GM23248 (cell line): ENCODE results near the gene HCST. TPM values are rescaled to one million over a fixed set of nuclear protein-coding genes. Genes with fewer than 3 reads are reported as not detected.

Source experiments
- DNase-seq: peaks from one replicate; pipeline ENCODE4 v3.0.0-alpha.2; 2015
- H2AFZ ChIP-seq: fragments of 200-600 bp; sonication (generic); 2 replicates; pipeline ENCODE4 v1.6.1; 2016; ENCODE audit warnings: antibody characterized with exemption
- H3F3A ChIP-seq: fragments of 200-600 bp; sonication (generic); 2 replicates; pipeline ENCODE4 v1.6.1; 2016; ENCODE audit warnings: mild to moderate bottlenecking, antibody characterized with exemption, mixed run types; ENCODE audit not compliant: insufficient read depth
- H3K27ac ChIP-seq: fragments of 200-600 bp; sonication (generic); 2 replicates; pipeline ENCODE4 v1.5.1; 2016; ENCODE audit warnings: mild to moderate bottlenecking
- H3K27me3 ChIP-seq: fragments of 200-600 bp; sonication (generic); replicated peaks from 2 replicates; pipeline ENCODE4 v1.6.1; 2016; ENCODE audit warnings: mild to moderate bottlenecking; ENCODE audit not compliant: insufficient read depth
- H3K36me3 ChIP-seq: fragments of 200-600 bp; sonication (generic); 2 replicates; pipeline ENCODE4 v1.6.1; 2016; ENCODE audit warnings: low read depth, mild to moderate bottlenecking
- H3K4me1 ChIP-seq: fragments of 200-600 bp; sonication (generic); 2 replicates; pipeline ENCODE4 v1.6.1; 2016; ENCODE audit warnings: mild to moderate bottlenecking; ENCODE audit not compliant: insufficient read depth
- H3K4me2 ChIP-seq: fragments of 200-600 bp; sonication (generic); one replicate; pipeline ENCODE4 v1.6.1; 2016; ENCODE audit warnings: mild to moderate bottlenecking; ENCODE audit not compliant: unreplicated experiment
- H3K4me3 ChIP-seq: fragments of 200-600 bp; sonication (generic); 2 replicates; pipeline ENCODE4 v1.5.1; 2016; ENCODE audit warnings: mild to moderate bottlenecking
- H3K79me2 ChIP-seq: fragments of 200-600 bp; sonication (generic); 2 replicates; pipeline ENCODE4 v1.6.1; 2016; ENCODE audit warnings: mild to moderate bottlenecking; ENCODE audit not compliant: insufficient read depth
- H3K9ac ChIP-seq: fragments of 200-600 bp; sonication (generic); 2 replicates; pipeline ENCODE4 v1.6.1; 2016; ENCODE audit warnings: mild to moderate bottlenecking
- H3K9me2 ChIP-seq: fragments of 200-600 bp; sonication (generic); 2 replicates; pipeline ENCODE4 v1.6.1; 2016; ENCODE audit warnings: mixed run types, mild to moderate bottlenecking, moderate library complexity; ENCODE audit not compliant: insufficient read depth
- H3K9me3 ChIP-seq: fragments of 200-600 bp; sonication (generic); one replicate; pipeline ENCODE4 v1.6.1; 2017; ENCODE audit warnings: low read depth
- H4K20me1 ChIP-seq: fragments of 200-600 bp; sonication (generic); 2 replicates; pipeline ENCODE4 v1.6.0; 2016; ENCODE audit not compliant: insufficient read depth
- EZH2 ChIP-seq: fragments of 200-600 bp; sonication (generic); IDR thresholded peaks from 2 replicates; pipeline ENCODE4 v1.6.1; 2018; ENCODE audit warnings: antibody characterized with exemption, mild to moderate bottlenecking; ENCODE audit not compliant: insufficient read depth, poor library complexity, severe bottlenecking
- EZH2phosphoT487 ChIP-seq: fragments of 200-600 bp; sonication (generic); IDR thresholded peaks from 2 replicates; pipeline ENCODE4 v1.6.1; 2018; ENCODE audit warnings: antibody characterized with exemption, moderate library complexity, mild to moderate bottlenecking, low read depth; ENCODE audit not compliant: insufficient read depth
- WGBS, 2 experiments: methylation state at CpG; one replicate each; pipeline ENCODE4 v1.1.6; 2015 to 2017; ENCODE audit warnings: low lambda C conversion rate in 2 of 2, low coverage in 1 of 2; ENCODE audit errors: missing lambda C conversion rate in 2 of 2; 5-methylcytosine and 5-hydroxymethylcytosine counted together
- in situ Hi-C: fragments of 300-500 bp; cut with MboI; formaldehyde crosslinking; loops from 2 replicates; pipeline ENCODE4 v1.15.0; 2020
- polyA plus RNA-seq: library from polyadenylated mRNA; unstranded; fragments of >200 nt; fragmentation: Nextera tagmentation; extraction: Ambion mirVana; gene quantifications from 2 replicates; pipeline ENCODE4 v1.2.1, GENCODE V29; 2016
- total RNA-seq: library from RNA; depleted of rRNA; stranded (reverse); fragments of >200 nt; shearing (Covaris generic); gene quantifications from 2 replicates; pipeline ENCODE4 v1.2.3, GENCODE V29; 2014

HCST gene
- total and polyA plus RNA-seq, 2 experiments from 2014 or later, result 11.3 TPM; not detected in 1

DNA sequence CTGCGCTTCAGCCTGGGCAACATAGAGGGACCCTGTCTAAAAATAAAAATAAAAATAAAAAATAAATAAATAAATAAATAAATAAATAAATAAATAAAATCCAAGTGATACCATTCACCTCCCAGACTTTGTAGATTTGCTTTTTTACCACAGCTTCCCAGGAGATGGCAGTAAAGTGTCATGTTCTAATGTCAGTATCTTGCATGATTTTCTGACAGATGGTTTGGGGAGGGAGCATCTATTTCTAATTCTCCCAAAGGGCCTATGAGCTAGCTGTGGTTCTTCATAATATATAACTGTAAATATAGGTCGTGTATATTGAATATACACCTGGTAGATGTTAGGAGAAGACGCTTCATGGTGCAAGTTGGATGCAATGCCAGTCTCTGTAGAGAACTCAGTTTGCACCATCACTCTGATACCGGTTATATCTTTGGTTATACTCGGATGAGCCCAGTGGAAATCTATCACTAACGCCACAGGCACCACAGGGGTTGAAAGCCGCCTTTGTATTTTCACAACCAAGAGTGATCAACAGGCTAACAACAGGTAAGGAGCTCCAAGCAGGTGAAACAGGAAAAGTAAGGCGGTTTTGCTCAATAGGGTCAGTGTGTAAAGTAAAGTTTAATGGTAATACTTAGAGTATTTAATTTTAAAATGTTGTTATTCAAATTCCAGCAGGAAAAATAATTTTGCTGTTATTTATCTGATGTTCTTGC lies 20.1 kb upstream of the HCST start:
- no peak overlapping the region for H2AFZ ChIP-seq
- no peaks in the 10 kb centered on the region for H4K20me1 ChIP-seq
- in situ Hi-C loops, result loop anchor here (5.0 kb wide), 1 partner anchor 50 kb away; no protein-coding TSS in a partner anchor
- TF ChIP-seq EZH2phosphoT487 (no peak), EZH2 (no peak)
- H3K9me3 ChIP-seq, result no peaks in the 10 kb centered on the region
- H3K36me3 ChIP-seq, result no peaks in the 10 kb centered on the region; the same call in 1 of the 2 replicates
- H3K9ac ChIP-seq, result no peak overlapping the region
- H3K4me3 ChIP-seq, result no peak overlapping the region
- H3K4me1 ChIP-seq, result peaks cover 4% of the 10 kb centered on the region; the same call in 1 of the 2 replicates
- no peaks in the 10 kb centered on the region for H3K9me2 ChIP-seq
- no peak overlapping the region for H3K27ac ChIP-seq
- H3K79me2 ChIP-seq, result no peaks in the 10 kb centered on the region
- DNase-seq, result peak; percentile 78
- H3F3A ChIP-seq, result peaks cover 11% of the 10 kb centered on the region; the same call in 1 of the 2 replicates
- 20 to 21% methylated on average over 8 of the region's 8 CpGs for WGBS, 2 experiments
- no peak overlapping the region for H3K4me2 ChIP-seq
- H3K27me3 ChIP-seq, result no peaks in the 10 kb centered on the region

DNA sequence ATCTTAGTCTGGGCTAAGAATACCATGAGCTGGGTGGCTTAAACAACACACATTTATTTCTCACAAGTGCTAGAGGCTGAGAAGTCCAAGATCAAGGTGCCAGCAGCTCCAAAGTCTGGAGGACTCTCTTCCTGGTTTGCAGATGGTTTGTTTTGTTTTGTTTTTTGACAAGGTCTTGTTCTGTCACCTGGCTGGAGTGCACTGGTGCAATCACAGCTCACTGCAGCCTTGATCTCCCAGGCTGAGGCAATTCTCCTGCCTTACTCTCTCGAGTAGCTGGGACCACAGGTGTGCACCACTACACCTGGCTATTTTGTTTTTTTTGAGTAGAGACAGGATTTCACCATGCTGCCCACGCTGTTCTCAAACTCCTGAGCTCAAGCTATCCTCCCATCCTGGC lies 18.4 kb upstream of the HCST start:
- Histone ChIP-seq H3K36me3 (peaks cover 3% of the 10 kb centered on the region; the same call in 1 of the 2 replicates), H3K9ac (no peak overlapping the region), H3K4me1 (peaks cover 4% of the 10 kb centered on the region; the same call in 1 of the 2 replicates), H3K4me2 (no peak overlapping the region), H3K27ac (no peak overlapping the region), H3K27me3 (no peaks in the 10 kb centered on the region), H3K9me3 (no peaks in the 10 kb centered on the region), H3K4me3 (no peak overlapping the region), H4K20me1 (no peaks in the 10 kb centered on the region), H2AFZ (no peak overlapping the region), H3K79me2 (no peaks in the 10 kb centered on the region), H3F3A (peaks cover 11% of the 10 kb centered on the region; the same call in 1 of the 2 replicates), H3K9me2 (no peaks in the 10 kb centered on the region)
- DNase-seq, result no peak
- in situ Hi-C loops, result loop anchor here (5.0 kb wide), 1 partner anchor 48 kb away; no protein-coding TSS in a partner anchor
- 17 to 42% methylated on average over 2 of the region's 2 CpGs for WGBS, 2 experiments
- TF ChIP-seq EZH2, result no peak
- no peak for TF ChIP-seq EZH2phosphoT487

DNA sequence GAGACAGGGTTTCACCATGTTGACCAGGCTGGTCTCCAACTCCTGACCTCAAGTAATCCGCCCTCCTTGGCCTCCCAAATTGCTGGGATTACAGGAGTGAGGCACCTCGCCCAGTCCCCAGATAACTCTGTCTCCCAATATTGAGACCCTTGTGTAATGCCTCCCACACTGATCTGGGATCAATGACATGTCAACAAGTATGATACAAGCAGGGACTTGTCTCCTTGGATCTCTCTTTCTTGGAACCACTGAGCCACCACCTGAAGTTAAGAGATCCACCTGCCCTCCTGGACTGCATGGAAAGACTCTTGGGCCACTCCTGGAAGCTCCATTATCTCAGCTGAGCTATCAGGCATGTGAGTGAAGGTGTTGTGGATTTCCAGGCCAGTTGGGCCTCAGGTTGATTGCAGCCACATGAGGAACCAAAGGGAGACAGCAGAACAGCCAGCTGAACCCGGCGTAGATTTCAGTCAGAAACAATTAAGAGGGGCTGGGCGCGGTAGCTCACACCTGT lies 17.0 kb upstream of the HCST start:
- H3K27ac ChIP-seq, result no peak overlapping the region
- H2AFZ ChIP-seq, result no peak overlapping the region
- H3K4me3 ChIP-seq, result no peak overlapping the region
- 82 to 88% methylated on average over 6 of the region's 6 CpGs for WGBS, 2 experiments
- H4K20me1 ChIP-seq, result no peaks in the 10 kb centered on the region
- H3F3A ChIP-seq, result peaks cover 11% of the 10 kb centered on the region; the same call in 1 of the 2 replicates
- no peaks in the 10 kb centered on the region for H3K79me2 ChIP-seq
- H3K4me2 ChIP-seq, result no peak overlapping the region
- no peak for DNase-seq
- TF ChIP-seq EZH2, result no peak
- no peak for TF ChIP-seq EZH2phosphoT487
- H3K9me3 ChIP-seq, result no peaks in the 10 kb centered on the region
- H3K9me2 ChIP-seq, result no peaks in the 10 kb centered on the region
- in situ Hi-C loops, result no loop called here
- H3K4me1 ChIP-seq, result no peaks in the 10 kb centered on the region
- H3K36me3 ChIP-seq, result peaks cover 12% of the 10 kb centered on the region
- no peak overlapping the region for H3K9ac ChIP-seq
- H3K27me3 ChIP-seq, result no peaks in the 10 kb centered on the region

DNA sequence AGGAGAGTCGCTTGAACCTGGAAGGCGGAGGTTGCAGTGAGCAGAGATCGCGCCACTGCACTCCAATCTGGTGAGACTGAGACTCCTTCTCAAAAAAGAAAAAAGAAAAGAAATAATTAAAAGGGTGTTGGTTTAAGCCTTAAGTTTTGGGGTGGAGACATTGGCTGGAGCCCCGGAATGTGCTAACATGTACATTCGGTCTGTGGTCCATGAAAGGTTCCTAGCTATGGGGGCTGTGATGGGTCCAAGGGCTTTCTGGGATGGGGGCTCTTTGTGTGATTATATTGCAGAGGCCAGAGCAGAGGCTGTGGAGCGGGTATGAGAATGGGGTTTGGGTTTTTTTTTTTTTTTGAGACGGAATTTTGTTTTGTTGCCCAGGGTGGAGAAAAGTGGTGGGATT lies 16.4 kb upstream of the HCST start:
- TF ChIP-seq EZH2phosphoT487, result no peak
- TF ChIP-seq EZH2, result no peak
- no peaks in the 10 kb centered on the region for H3K27me3 ChIP-seq
- no peaks in the 10 kb centered on the region for H3K9me3 ChIP-seq
- H3K27ac ChIP-seq, result no peak overlapping the region
- H3K4me2 ChIP-seq, result no peak overlapping the region
- 90 to 94% methylated on average over 7 of the region's 8 CpGs for WGBS, 2 experiments
- no peak overlapping the region for H3K9ac ChIP-seq
- no peaks in the 10 kb centered on the region for H3K9me2 ChIP-seq
- no peak overlapping the region for H3K4me3 ChIP-seq
- peaks cover 11% of the 10 kb centered on the region; the same call in 1 of the 2 replicates for H3F3A ChIP-seq
- in situ Hi-C loops, result no loop called here
- H4K20me1 ChIP-seq, result no peaks in the 10 kb centered on the region
- no peaks in the 10 kb centered on the region for H3K79me2 ChIP-seq
- no peak overlapping the region for H2AFZ ChIP-seq
- DNase-seq, result no peak
- H3K36me3 ChIP-seq, result peaks cover 13% of the 10 kb centered on the region
- no peaks in the 10 kb centered on the region for H3K4me1 ChIP-seq
